Limb (tissue), 2 donors: ENCODE measurements around the gene TBC1D23.
A peak's percentile ranks its signal among the peaks of the same experiment; 100 is the strongest.
"Not testable (repeated sequence)": the region's sequence is repeated elsewhere in the genome, so short reads cannot be mapped to it uniquely, and the experiment has no call there.

Experiments
- DNase-seq, 2 donors: peaks; one replicate each; pipeline ENCODE4 v3.0.0-alpha.2; 2016; ENCODE audit errors: extremely low spot score in 2 of 2

Gene TBC1D23

DNA sequence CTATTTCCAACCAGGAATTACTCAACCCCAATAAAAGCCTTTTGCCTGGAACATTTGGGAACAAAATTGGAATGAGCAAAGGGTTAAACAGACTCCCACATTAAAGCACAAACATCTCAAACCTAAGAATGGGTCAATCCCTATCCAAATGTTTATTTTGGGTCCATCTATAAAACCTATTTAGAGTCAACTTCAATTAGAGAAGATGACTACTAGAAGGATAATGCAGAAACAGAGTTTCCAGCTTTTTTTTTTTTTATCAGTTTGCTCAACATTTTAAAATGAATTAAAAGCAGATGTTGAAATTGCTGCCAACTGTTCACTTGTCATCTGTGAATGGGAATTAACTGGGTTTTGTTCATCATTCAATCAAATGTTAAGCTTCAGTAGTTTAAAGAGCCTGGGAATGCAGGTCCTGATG is 4.1 kb upstream of the TBC1D23 start:
- DNase-seq: no peak

DNA sequence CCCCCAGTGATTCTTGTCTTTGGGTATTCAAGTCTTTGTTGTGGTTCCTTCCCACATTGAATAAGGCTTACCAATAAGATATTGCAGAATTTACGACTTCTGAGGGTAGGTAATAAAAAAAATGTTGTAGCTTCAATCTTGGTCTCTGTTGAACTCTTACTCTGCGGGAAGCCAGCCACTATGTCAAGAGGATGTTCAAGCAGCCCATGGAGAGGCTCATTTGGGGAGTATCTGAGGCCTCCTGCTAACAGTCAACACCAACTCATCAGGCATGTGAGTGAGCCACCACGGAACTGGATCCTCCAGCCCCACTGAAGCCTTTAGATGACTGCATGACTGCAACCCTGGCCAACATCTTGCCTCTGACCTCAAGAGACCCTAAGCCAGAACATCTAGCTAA is 3.2 kb upstream of the TBC1D23 start:
- no peak for DNase-seq

DNA sequence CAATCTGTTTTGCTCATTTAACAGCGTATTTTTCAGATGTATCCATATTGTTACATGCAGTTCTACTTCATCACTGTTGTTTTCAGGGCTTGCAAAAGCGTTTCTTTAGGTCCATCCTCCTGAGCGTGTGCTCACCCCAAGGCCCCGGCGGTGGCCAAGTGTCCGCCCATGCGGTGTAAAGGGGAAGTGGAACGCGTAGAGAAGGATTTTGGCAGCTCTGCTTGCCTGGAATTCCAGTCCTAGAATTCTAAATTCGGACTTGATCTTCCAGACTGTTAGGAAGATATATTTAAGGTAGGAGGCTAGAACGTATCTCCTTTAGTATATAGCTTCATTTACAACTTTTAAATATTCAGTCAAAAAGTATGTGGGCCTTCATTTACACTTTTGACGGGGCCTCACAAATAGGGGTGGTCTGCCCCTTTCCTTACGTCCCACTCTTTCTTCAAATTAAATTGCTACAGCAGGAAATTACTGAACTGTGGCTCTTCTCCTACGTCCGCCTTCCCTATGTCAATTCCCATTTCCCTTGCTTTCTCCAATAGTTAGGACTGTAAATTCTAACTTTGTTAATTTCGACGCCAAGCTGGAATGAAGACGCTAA is 609 bp upstream of the TBC1D23 start:
- peak; percentile 63 to 65 for DNase-seq

DNA sequence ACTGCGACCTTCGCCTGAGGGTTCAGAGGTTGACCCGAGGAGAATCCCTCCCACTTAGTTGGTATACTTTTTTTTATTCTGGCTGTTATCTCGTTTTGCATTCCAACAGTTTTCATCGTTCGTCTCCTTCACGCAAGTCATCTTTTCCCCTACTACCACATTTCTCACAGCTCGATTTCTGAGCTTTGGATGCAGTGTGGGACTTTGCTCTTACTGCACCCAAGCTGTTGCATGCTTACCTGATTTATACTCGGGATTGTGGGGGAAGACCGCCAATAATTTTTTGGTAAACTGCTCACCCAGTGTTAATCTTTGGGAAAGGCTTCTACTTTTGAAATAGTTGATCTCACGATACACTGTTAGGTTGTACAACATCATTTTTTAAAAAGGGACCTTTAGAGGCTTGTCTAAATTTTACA is 702 bp downstream of the TBC1D23 start:
- no peak for DNase-seq

DNA sequence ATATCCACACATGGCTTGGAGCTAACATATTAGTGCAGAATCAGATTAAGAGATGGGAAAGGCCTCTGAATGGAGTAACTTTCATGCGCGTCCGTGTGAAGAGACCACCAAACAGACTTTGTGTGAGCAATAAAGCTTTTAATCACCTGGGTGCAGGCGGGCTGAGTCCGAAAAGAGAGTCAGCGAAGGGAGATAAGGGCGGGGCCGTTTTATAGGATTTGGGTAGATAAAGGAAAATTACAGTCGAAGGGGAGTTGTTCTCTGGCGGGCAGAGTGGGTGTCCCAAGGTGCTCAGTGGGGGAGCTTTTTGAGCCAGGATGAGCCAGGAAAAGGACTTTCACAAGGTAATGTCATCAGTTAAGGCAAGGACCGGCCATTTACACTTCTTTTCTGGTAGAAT is 2.1 kb downstream of the TBC1D23 start:
- DNase-seq: not testable (repeated sequence)

DNA sequence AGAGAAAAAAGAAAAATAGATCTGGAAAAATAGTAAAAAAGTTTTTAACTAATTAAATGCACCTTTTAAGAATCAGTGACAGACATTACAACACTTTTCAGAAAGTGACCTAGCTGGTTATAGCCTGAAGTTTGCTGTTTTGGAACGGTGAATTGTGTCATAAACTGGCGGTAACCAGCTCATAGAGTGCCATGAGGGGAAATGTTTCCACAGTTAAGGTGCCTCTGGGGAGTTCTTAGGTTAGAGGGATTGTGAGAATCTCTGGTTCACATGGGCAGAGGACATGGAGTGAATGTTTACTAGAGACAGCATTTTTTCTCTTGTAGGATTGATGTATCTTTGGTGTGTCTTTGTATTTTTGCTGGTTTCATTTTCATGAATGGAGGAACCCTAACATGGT is 2.8 kb downstream of the TBC1D23 start:
- no peak for DNase-seq

DNA sequence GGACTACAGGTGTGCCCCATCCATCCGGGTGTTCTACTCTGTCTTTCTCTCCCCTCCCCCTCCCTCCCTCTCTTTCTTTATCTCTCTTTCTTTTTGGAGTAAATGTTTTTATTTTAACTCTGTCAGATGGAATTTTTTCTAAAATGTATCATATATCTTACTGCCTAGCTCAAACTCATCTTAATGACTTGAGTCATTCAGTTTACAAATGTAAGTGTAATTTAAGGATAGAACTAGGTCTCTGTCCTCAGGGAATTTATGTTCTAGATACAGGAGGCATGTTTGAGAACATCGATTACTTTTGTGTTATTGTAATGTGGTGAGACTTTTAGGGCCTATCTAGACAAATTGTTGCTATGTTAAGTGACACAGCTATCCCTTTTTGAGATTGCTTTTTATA is 3.5 kb downstream of the TBC1D23 start:
- DNase-seq: no peak

DNA sequence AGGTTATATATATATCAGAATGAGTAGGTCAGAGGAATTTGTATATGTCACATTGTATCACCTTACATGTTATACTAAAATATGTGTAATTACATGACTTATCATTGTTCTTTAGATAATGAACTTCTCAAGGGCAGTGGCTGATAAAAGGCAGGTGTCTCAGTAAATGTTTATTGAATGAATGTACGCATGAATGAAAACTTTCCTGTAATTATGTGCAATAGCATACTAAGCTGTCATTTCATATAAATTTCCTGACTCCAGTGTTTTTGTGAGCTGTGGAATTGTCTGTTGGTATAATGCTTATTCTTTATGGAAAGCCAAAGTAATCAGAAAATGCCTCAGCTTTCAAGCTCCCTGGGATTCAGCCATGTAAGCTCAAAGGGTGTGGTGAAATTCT is 4.2 kb downstream of the TBC1D23 start:
- no peak for DNase-seq

DNA sequence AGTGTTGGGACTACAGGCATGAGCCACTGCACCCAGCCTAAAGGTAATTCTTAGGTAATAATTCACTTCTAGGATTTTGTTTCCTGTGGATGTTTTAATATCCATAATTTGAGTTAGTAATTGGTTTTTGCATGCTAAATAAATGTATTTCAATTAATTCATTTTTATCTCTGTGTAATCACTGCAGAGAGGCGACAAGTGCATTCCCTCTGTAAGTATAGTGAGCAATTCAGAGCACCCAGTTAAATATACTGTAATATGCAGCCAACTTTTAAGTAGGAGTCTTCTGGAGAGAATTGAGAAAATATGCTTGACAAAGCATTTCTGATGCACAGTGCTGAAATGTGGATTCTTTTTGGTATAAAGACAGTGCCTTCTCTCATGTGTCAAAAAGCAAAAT is 5.7 kb downstream of the TBC1D23 start:
- no peak for DNase-seq

DNA sequence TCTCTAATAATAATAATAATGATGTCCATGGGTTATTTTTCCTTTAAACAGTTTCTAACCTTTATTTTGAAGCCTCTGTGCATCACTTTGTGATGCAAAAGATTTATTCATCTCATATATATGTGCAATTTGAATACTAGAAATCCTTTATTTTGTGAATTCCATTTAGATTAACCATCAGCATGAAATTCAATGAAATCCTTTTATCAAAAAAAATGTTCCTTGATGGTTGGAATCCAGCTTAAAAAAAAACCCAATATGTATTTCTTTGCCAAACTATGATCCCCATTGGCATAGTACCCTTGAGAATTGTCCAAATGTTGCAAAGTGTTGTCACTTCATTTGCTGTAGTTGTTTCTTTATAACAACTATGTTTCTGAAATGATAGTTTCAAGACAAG is 7.4 kb downstream of the TBC1D23 start:
- DNase-seq: no peak

DNA sequence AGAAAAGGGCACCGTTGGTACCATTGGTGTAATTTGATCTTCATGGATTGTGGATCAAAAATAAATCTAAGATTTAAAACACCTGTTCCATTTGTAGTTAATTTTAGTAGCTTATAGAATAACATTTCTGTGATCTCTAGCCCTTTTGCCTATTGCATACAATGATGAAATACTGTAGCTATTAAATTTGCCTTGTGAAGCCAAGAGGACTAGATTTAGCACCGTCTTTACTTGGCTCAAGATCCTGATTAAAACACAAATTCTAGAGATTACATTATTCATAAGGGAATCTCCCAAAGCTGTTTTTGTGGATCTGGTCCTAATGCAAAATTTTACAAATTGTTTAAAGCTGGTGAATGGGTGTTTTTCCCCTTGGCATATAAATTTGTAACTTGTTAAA is 8.2 kb downstream of the TBC1D23 start:
- DNase-seq: no peak

DNA sequence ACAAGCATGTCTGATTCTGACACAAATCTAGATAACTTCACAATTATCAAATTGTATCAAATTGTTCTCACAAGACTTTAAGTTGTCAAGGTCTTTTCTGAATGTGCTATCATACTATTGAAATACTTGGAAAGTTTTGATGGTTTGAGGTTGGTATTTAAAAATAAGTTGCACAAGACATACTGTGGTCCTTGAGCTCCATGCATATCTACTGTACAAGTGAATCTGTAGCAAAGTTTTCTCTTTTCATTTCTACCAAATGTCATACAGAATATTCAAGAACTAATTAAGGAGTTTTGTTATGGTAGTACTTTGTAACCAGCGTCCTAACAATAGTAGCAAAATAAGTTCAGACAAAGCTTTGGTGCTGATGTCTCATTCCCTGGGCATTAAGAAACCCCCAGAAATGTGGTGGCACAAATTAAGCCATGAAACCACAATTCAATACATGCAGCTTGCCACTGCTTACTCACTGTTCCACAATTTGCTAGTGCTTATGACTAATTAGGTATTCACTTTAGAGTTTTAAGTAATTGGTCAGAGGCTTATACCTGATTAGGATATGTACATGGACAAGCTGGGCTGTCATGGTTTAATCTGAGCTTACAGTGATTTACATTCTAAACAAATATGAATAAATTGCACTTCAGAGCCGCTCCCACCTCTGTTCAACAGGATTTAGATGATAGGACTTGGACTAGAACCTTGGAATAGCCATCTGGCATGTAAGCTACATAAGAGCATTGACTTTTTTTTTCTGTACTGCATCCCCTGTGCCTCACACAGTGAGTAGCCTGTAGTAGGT is 8.8 kb downstream of the TBC1D23 start:
- no peak for DNase-seq

DNA sequence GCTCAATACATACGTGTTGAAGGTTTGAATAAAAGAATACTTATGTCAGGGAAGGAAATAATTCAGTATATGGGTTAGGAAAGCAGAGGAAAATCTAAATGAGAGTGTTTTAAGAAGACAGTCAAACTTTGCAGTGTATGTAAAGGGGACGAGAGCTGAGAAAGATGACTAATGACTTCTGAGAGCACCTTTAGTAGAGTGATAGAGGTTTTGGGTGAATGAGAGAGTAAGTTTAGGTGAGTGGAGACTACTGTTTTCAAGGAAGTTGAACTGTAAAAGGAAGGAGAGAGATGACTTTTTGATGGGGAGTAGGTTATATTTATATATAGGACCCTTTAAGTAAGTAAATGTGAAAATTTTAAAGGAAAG is 9.4 kb downstream of the TBC1D23 start:
- DNase-seq: no peak

DNA sequence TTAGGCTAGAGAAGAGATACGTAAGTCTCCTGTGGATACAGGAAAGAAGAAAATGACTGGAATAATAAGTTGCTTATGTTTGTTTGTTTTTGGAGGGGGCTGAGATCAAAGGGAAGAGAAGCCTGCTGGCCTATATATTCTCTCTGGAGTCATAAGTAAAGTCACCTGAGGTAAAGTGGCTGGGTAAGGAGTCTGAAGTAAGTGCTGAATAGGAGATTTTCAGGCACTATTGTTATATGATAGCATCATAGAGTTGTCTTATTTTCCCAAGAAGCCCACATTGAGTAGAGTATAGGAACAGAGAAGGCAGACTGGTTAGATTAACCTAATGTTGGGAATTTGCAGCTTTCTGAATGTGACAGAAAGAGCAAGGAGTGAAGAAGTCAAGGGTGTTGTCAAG is 10.7 kb downstream of the TBC1D23 start:
- DNase-seq: no peak

DNA sequence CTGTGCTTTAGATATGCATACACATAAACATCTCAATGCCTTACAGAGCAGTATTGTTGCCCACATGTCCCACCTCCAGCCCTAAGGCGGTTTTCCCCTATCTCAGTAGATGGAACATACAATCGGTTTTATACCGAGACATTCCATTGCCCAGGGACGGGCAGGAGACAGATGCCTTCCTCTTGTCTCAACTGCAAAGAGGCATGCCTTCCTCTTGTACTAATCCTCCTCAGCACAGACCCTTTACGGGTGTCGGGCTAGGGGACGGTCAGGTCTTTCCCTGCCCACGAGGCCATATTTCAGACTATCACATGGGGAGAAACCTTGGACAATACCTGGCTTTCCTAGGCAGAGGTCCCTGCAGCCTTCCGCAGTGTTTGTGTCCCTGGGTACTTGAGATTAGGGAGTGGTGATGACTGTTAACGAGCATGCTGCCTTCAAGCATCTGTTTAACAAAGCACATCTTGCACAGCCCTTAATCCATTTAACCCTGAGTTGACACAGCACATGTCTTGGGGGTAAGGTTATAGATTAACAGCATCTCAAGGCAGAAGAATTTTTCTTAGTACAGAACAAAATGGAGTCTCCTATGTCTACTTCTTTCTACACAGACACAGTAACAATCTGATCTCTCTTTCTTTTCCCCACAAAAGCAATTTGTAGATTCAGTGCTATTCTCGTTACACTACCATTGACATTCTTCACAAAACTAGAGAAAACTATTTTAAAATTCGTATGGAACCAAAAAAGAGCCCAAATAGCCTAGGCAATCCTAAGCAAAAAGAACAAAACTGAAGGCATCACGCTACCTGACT is 12.2 kb downstream of the TBC1D23 start:
- not testable (repeated sequence) for DNase-seq

DNA sequence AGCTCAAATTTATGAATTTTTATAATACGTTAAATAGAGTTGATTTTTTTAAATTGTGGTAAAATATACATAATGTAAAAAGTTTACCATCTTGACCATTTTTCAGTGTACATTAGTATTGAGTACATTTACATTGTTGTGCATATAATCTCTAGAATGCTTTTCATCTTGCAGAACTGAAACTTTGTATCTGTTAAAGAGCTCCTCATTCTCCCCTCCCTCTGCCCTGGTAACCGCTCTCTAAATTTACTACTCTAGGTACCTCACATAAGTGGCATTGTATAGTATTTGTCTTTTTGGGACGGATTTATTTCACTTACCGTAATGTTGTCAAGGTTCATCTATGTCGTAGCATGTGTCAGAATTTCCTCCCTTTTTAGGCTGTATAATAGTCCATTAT is 13.6 kb downstream of the TBC1D23 start:
- DNase-seq: no peak

DNA sequence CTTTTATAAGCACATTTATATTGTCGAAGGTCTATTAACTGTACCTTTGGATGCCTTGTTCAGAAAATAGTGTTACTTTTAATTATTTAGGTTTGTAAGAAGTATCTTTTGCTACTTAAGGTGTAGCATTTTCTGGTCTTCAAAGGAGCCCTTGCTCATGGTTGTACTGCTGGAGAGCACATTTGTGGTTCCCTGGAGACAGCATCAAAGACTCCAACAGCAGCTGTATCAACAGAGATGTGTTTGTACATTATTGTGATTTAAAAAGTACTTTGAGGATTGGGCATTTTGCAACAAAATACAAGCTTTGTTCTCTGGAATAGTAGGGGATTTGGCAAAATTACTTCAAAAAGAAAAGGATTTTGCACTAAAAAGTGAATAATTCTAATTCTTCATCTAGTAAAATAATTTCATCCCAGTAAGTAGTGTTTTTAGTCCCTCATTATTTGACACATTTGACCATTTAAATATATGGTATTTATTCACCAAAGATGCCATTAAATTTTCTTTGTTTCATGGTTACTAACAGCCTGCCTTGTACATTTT is 16.5 kb downstream of the TBC1D23 start:
- DNase-seq: no peak

DNA sequence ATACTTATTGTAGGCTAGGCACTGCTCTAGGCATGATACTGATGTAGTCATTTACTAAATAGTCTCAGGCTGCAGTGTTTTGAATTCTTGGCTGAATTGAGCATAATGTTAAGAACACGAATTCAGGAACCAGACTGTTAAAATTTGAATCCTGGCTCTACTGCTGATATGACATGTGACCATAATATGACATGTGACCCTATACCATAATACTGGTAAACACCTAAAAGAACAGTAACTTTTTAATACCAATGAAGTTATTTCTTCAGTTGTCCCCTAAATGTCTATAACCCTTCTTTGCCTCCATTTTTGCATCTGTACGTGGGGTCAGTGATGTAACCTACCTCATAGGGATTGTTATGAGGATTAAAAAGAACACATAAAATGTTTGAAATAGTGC is 18.1 kb downstream of the TBC1D23 start:
- no peak for DNase-seq

DNA sequence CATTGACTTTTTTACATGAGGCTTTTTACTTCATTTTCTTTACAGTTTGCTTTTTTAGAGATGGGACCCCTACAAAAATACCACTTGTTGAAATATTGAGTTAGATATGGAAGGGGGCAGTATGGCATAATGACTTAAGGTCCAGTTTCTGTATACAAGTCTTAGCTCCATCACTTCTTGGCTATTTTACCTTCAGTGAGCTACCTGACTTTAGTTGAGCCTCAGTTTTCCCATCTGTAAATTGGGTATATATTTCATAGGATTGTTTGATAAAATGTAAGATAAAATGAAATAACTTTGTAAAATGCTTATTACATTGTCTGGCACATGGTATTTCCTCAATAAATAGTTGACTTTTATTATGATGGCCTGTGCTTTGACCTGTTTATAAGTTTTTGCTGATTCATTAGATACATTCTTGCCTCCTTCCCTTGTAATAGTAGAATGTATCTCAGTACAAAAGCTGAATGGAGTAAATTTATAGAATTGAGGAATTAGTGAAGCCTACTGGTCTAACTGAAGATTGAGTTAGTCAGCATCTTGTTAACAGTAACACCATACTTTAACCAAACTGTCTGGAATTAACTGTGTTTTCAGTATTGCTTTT is 27.6 kb downstream of the TBC1D23 start:
- DNase-seq: no peak

DNA sequence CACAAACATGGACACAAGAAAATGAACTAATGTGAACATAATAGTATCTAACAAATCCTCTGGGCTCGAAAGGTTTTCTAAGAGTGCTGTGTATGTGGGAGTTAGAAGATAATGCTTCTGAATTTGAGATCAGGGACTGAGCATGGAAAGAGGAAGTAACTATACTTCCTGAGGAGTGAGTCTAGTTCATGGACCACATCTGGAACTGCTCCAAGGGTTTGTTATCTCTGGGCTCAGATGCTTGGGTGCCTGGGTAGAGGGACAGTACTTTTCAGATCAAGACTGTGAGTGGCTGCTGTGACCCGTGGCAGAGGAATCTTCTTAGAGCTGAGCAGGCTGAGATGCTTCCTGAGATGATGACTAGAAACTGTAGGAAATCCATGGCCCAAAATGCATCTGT is 28.5 kb downstream of the TBC1D23 start:
- DNase-seq: no peak

DNA sequence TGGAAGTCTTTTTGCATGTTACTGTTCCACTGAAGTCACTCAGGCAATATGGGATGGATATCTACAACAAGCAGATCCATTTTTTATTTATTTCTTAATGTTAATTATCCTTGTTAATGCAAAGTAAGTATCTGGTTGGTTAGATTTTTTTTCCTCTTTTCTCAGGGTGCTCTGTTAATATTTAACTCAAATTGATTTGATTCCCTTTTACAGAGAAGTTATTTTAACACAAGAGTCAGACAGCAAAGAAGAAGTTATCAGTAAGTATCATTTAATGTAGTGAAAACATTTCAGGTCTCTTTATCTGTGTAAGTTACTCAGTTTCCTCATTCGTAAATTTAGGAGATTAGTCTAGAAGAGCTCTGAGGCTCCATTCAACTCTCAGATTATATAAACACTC is 34.3 kb downstream of the TBC1D23 start:
- no peak for DNase-seq

DNA sequence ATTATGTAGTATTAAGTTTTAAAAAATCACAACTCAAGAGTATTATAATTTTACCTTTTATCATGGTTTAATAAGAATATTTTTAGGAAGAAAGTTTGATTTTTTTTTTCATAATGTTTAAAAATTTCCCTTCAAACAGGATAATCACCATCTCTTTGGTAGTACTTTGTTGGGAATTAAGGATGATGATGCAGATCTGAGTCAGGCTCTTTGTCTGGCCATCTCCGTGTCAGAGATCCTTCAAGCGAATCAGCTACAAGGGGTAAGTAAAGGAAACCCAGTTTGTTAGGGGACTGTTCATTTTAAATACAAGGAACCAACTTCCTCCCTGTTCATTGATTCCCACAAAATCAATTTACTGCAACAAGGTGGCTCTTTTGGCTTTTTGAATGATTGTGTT is 37.0 kb downstream of the TBC1D23 start:
- DNase-seq: no peak
